ENCODE data around the gene C14orf132. TPM values are rescaled to one million over a fixed set of nuclear protein-coding genes. Genes with fewer than 3 reads are reported as not detected.

The C14orf132 gene
- total RNA-seq, 4 donors from 2014 or later: 2.8 to 7.5 (median 5.8) TPM

GRCh38 chr14:96088074-96088473 is 48.9 kb downstream of the C14orf132 start:
- TF ChIP-seq CTCF (IDR thresholded peaks at IDR 0.05): no peak
- ATAC-seq (ENCODE audit: low FRiP score): no peak
- no peak for DNase-seq (ENCODE audit: low spot score)

GRCh38 chr14:96088481-96088880 is 49.3 kb downstream of the C14orf132 start:
- no peak for TF ChIP-seq CTCF (IDR thresholded peaks at IDR 0.05)
- ATAC-seq (ENCODE audit: low FRiP score) (no peak), DNase-seq (ENCODE audit: low spot score) (no peak)

GRCh38 chr14:96088911-96089310 is 49.7 kb downstream of the C14orf132 start:
- TF ChIP-seq CTCF (IDR thresholded peaks at IDR 0.05): no peak
- DNase-seq (ENCODE audit: low spot score): no peak
- ATAC-seq (ENCODE audit: low FRiP score): no peak

GRCh38 chr14:96089401-96089800 is 50.2 kb downstream of the C14orf132 start:
- no peak for DNase-seq (ENCODE audit: low spot score)

GRCh38 chr14:96090441-96091148 is 51.4 kb downstream of the C14orf132 start:
- ATAC-seq (ENCODE audit: low FRiP score) (no peak), DNase-seq (ENCODE audit: low spot score) (no peak)
- no peak for TF ChIP-seq CTCF (IDR thresholded peaks at IDR 0.05)

More at GRCh38 chr14:96089401-96089800, 50.2 kb downstream of the C14orf132 start:
- no peak for TF ChIP-seq CTCF (IDR thresholded peaks at IDR 0.05)
- ATAC-seq (ENCODE audit: low FRiP score): no peak

GRCh38 chr14:96091149-96091693 is 52.1 kb downstream of the C14orf132 start:
- DNase-seq (ENCODE audit: low spot score) (no peak), ATAC-seq (ENCODE audit: low FRiP score) (no peak)
- no peak for TF ChIP-seq CTCF (IDR thresholded peaks at IDR 0.05)

GRCh38 chr14:96091941-96092411 is 52.8 kb downstream of the C14orf132 start:
- DNase-seq (ENCODE audit: low spot score) (no peak), ATAC-seq (ENCODE audit: low FRiP score) (no peak)
- TF ChIP-seq CTCF (IDR thresholded peaks at IDR 0.05): no peak
